DND-41 (cell line): ENCODE data around the gene PPP1R14B.

Source experiments
- CTCF ChIP-seq: IDR thresholded peaks from 2 replicates; pipeline ENCODE4 v1.5.1; 2012; ENCODE audit warnings: borderline replicate concordance, low read length, moderate library complexity, mild to moderate bottlenecking; ENCODE audit not compliant: poor library complexity, severe bottlenecking; ENCODE audit errors: extremely low read depth
- EZH2 ChIP-seq: IDR thresholded peaks from 3 replicates; pipeline ENCODE4 v1.6.1; 2012; ENCODE audit warnings: borderline replicate concordance, low read depth, mild to moderate bottlenecking, moderate library complexity, low read length, inconsistent platforms; ENCODE audit not compliant: severe bottlenecking

- TF ChIP-seq CTCF (peak; percentile 54), EZH2 (no peak)
Measured at GRCh38 chr11:64225608-64226506, 20.9 kb downstream of the PPP1R14B start, which contains the start of the genes NUDT22 and TRPT1.
